GM12878 (cell line): Measurements from ENCODE around the gene MYMX. TPM values are rescaled to one million over a fixed set of nuclear protein-coding genes. Genes with fewer than 3 reads are reported as not detected.
A peak's percentile ranks its signal among the peaks of the same experiment; 100 is the strongest.

ENCODE experiments used
- CHD1 ChIP-seq: IDR thresholded peaks from 2 replicates; pipeline ENCODE4 v1.6.1; 2012; ENCODE audit warnings: low read depth, low read length, improper control_type of control experiment
- E2F8 ChIP-seq: fragments of 450-650 bp; IDR thresholded peaks from 2 replicates; pipeline ENCODE4 v1.6.1; 2018; ENCODE audit warnings: mild to moderate bottlenecking, low read depth, moderate library complexity; ENCODE audit not compliant: partially characterized antibody
- ETV6 ChIP-seq, 2 experiments: fragments of 450-650 bp in 1 of 2; IDR thresholded peaks in 1 of 2; conservative IDR thresholded peaks in 1 of 2; 2 replicates each; pipeline ENCODE4 v1.6.1; 2014; ENCODE audit warnings: antibody characterized with exemption in 1 of 2, borderline replicate concordance in 1 of 2, low read depth in 1 of 2, mild to moderate bottlenecking in 1 of 2, moderate library complexity in 1 of 2
- EZH2 ChIP-seq: IDR thresholded peaks from 2 replicates; pipeline ENCODE4 v1.6.1; 2012; ENCODE audit warnings: low read depth, mild to moderate bottlenecking, control low read depth, inconsistent platforms, low read length, borderline replicate concordance; ENCODE audit not compliant: control insufficient read depth
- FOXM1 ChIP-seq: IDR thresholded peaks from 2 replicates; pipeline ENCODE4 v1.6.1; 2012; ENCODE audit warnings: low read depth, mild to moderate bottlenecking, inconsistent platforms, low read length, moderate library complexity
- IRF5 ChIP-seq: fragments of 450-650 bp; IDR thresholded peaks from 2 replicates; pipeline ENCODE4 v1.6.1; 2017; ENCODE audit warnings: borderline replicate concordance
- MEF2B ChIP-seq: fragments of 450-650 bp; IDR thresholded peaks from 2 replicates; pipeline ENCODE4 v1.6.1; 2018; ENCODE audit warnings: mild to moderate bottlenecking, moderate library complexity; ENCODE audit not compliant: partially characterized antibody, poor library complexity, severe bottlenecking
- MXI1 ChIP-seq: fragments of 150-350 bp; IDR thresholded peaks from 2 replicates; pipeline ENCODE4 v1.6.1; 2011; ENCODE audit warnings: low read depth, mild to moderate bottlenecking, inconsistent platforms, low read length, improper control_type of control experiment
- MYB ChIP-seq: fragments of 150-350 bp; IDR thresholded peaks from 2 replicates; pipeline ENCODE4 v1.6.1; 2014; ENCODE audit warnings: mild to moderate bottlenecking, low read depth, low read length, borderline replicate concordance
- NR2F1 ChIP-seq: fragments of 450-650 bp; conservative IDR thresholded peaks from 2 replicates; pipeline ENCODE4 v1.6.1; 2017; ENCODE audit warnings: mild to moderate bottlenecking
- PML ChIP-seq: IDR thresholded peaks from 2 replicates; pipeline ENCODE4 v1.6.1; 2012; ENCODE audit warnings: low read length, inconsistent platforms
- TCF3 ChIP-seq: IDR thresholded peaks from 2 replicates; pipeline ENCODE4 v1.6.1; 2012; ENCODE audit warnings: low read depth, mild to moderate bottlenecking, low read length, borderline replicate concordance; ENCODE audit not compliant: insufficient read depth
- ZBTB4 ChIP-seq: fragments of 450-650 bp; formaldehyde crosslinking; IDR thresholded peaks from 2 replicates; pipeline ENCODE4 v1.4.0; 2022; ENCODE audit warnings: mild to moderate bottlenecking, moderate library complexity
- ZNF592 ChIP-seq: fragments of 450-650 bp; IDR thresholded peaks from 2 replicates; pipeline ENCODE4 v1.6.1; 2017; ENCODE audit warnings: mild to moderate bottlenecking, moderate library complexity
- polyA plus RNA-seq, 11 experiments: library from polyadenylated mRNA; depleted of rRNA in 4 of 11; unstranded in 6 of 11; stranded (reverse) in 5 of 11; fragments of >200 nt; fragmentation: Nextera tagmentation in 4 of 11; fragmentation: Illumina TruSeq in 1 of 11; extraction: Ambion mirVana in 4 of 11; extraction: Trizol in 1 of 11; gene quantifications; 1 replicate in 1 of 11; 2 replicates in 10 of 11; pipeline versions ENCODE4 v1.2.1 to v1.2.3, GENCODE V29; 2011 to 2016; ENCODE audit warnings: inconsistent platforms in 2 of 11, missing spikeins in 2 of 11, low read depth in 1 of 11
- total RNA-seq, 4 experiments: library from RNA; depleted of rRNA in 3 of 4; stranded (reverse); fragments of >200 nt in 3 of 4; fragmentation: Illumina TruSeq in 1 of 4; extraction: Trizol in 1 of 4; gene quantifications; 2 replicates each; pipeline versions ENCODE4 v1.2.1 to v1.2.3, GENCODE V29; 2013 to 2021

Gene MYMX
- total and polyA plus RNA-seq, 10 of the 15 experiments (the other 5 are each of a cell fraction or from before 2014, with no cell fraction given), result not detected

- TF ChIP-seq FOXM1 (no peak), E2F8 (peak; percentile 3), PML (no peak), CHD1 (peak; percentile 51; the same call in 1 of the 2 replicates), MEF2B (peak; percentile 65), EZH2 (no peak), MYB (0 out of 2 replicates have a peak, but pooled peaks have one; percentile 27), ZNF592 (peak; percentile 86), MXI1 (peak; percentile 55), IRF5 (no peak), NR2F1 (peak; percentile 78), TCF3 (no peak), ETV6 (conservative IDR thresholded peaks at IDR 0.05 in 1 of 2, IDR thresholded peaks at IDR 0.05 in 1 of 2; ENCODE audit: borderline replicate concordance in 1 of 2, low read depth in 1 of 2) (0 out of 4 replicates have a peak, but pooled peaks of 1 of the 2 experiments have one; percentile 14), ZBTB4 (CRISPR knock-in tag) (no peak)
Observed at GRCh38 chr6:44258325-44258863, 41.7 kb downstream of the MYMX start (continued).
